ENCODE data around the gene RNF121. TPM values are rescaled to one million over a fixed set of nuclear protein-coding genes. Genes with fewer than 3 reads are reported as not detected.
"Not testable (repeated sequence)": the region's sequence is repeated elsewhere in the genome, so short reads cannot be mapped to it uniquely, and the experiment has no call there.

The RNF121 gene
- 10 to 100 TPM; 46.4 to 46.8 (median 46.4) TPM for polyA plus RNA-seq (ENCODE audit: insufficient read length in 3 of 3)

DNA sequence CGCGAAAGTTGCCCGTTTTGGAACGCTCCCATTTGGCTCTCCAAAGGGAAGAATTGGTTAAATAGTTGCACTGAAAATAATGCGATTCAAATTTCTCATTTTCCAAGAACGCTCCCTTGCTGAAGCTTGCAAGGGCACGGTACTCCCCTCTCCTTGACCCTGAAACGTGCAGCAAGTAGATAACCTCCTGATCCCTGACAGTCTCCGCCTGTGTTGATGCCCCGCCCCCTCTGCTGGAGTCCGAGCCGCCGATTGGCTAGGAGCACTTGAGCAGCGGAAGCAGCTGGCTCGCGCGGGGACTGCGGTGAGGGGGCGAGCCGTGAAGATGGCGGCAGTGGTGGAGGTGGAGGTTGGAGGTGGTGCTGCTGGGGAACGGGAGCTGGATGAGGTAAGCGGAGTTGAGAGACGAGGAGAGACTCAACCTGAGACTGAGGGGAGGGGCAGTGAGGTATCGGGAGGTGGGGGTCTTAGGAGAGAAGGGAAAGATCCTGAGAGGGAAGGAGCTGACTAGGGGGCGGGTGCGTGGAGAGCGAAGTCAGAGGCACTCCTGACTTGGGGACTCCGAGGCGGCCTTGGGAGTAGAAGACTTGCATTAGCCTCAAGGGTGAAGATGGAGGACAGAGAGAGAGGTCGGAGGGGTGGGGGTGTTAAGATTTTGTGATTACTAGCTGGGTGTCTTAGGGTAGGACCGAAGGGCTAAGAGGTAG is at the start of gene RNF121:
Gene RNF121, plus strand, starts transcription at position 310 of the 707 bp plus-strand sequence. Its CDS starts 16 bp downstream, at position 326.
- DNase-seq (ENCODE audit: low read depth in 3 of 3, low spot score in 2 of 3), result peak; percentile 96 to 99 (median 97)

DNA sequence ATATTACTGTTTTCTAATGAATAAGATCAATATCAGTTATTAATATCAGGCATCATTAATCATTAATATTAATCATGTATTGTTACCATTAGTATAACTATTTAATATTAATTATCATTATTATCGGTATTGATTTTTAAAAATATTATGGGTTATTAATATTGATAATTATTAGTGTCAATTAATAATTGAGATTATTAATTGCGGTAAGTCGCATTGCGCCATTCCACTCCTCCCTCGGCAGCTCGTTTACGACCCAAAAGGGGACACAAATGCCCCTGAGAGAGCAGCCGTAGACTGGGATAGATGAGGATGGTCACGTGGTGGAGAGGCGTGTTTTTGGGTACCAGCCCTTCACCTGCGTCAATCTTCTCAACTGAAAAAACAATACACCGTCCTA is 43.0 kb upstream of the RNF121 start:
- not testable (repeated sequence) for DNase-seq (ENCODE audit: low read depth in 3 of 3, low spot score in 2 of 3)

DNA sequence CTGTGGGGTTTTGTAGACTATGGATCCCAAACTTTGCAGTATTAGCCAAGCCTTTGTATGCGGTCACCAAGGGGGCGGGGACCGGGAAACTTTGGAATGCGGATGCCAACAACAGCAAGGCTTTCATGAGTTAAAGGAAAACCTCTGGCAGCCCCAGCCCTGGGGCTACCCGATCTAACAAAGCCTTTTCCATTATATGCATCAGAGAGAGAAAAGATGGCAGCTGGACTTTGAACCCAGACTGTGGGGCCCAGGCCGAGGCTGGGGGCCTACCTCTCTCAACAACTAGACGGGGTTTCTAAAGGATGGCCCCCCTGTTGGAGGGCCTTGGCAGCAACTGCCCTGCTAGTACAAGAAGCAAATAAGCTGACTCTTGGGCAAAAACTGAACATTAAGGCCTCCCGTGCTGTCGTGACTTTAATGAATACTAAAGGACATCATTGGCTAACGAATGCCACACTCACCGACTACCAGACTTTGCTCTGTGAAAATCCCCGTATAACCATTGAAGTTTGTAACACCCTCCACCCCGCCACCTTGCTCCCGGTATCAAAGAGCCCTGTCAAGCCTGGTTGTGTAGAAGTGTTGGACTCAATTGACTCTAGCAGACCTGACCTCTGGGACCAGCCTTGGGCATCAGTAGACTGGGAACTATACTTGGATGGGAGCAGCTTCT is 40.4 kb upstream of the RNF121 start:
- DNase-seq (ENCODE audit: low read depth in 3 of 3, low spot score in 2 of 3), result not testable (repeated sequence)

DNA sequence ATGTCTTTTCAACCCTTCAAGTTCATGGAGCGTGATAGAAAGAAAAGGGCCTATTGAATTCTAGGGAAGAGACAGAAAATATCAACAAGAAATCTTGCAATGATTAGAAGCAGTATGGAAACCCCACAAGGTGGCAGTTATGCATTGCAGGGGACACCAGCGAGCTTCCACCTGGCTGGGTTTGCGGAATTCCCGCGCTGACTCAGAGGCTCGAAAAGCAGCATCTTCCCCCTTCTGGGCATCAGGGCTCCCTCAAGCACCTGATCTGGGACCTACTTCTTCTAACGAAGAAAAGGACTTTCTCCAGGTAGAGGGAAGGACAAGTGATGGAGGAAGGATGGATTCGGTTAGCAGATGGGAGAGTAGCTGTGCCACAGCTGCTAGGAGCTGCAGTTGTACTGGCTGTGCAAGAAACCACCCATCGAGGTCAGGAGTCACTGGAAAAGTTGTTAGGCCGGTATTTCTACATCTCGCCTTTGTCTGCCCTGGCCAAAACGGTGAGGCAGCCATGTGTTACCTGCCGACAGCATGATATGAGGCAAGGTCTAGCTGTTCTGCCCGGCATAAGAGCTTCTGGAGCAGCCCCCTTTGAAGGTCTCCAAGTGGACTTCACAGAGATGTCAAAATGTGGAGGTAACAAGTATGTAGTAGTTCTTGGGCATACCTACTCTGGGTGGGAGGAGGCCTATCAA is 39.5 kb upstream of the RNF121 start:
- DNase-seq (ENCODE audit: low read depth in 3 of 3, low spot score in 2 of 3), result not testable (repeated sequence)

DNA sequence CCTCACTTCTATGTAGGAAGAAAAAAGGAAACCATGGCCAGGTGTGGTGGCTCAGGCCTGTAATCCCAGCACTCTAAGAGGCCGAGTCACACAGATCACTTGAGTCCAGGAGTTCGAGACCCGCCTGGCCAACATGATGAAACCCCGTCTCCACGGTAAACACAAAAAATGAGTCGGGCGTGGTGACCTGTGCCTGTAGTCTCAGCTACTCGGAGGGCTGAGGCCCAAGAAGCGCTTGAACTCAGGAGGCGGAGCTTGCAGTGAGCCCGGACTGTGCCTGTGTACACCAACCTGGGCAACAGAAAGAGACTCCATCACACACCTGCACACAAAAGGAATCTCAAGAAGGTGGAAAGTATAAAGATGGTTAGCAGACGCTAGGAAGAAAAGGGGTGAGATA is 32.9 kb upstream of the RNF121 start:
- DNase-seq (ENCODE audit: low read depth in 3 of 3, low spot score in 2 of 3), result no peak

DNA sequence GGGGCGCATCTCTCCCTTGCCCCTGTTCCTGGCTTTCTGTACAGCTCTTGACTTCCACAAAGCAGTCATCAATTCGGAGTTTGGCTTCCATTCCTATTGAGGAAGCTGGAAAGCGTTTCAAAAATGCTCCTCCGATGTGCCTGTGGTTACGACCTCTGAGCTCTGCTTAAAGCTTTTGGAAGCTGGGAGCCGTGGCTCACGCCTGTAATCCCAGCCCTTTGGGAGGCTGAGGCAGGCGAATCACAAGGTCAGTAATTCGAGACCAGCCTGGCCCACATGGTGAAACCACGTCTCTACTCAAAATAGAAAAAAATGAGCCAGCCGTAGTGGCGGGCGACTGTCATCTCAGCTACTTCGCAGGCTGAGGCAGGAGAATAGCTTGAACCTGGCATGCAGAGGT is 27.7 kb upstream of the RNF121 start:
- DNase-seq (ENCODE audit: low read depth in 3 of 3, low spot score in 2 of 3), result not testable (repeated sequence)

DNA sequence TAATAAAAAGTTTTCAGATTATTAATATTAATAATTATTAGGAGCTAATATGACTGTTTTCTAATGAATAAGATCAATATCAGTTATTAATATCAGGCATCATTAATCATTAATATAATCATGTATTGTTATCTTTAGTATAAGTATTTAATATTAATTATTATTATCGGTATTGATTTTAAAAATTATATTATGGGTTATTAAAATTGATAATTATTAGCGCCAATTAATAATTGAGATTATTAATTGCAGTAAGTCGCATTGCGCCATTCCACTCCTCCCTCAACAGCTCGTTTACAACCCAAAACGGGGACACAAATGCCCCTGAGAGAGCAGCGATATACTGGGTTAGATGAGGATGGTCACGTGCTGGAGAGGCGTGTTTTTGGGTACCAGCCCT is 20.6 kb upstream of the RNF121 start:
- no peak for DNase-seq (ENCODE audit: low read depth in 3 of 3, low spot score in 2 of 3)

DNA sequence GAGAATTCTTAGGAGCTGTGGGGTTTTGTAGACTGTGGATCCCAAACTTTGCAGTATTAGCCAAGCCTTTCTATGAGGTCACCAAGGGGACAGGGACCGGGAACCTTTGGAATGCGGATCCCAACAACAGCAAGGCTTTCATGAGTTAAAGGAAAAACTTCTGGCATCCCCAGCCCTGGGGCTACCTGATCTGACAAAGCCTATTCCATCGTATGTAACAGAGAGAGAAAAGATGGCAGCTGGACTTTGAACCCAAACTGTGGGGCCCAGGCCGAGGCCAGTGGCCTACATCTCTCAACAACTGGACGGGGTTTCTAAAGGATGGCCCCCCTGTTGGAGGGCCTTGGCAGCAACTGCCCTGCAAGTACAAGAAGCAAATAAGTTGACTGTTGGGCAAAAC is 18.1 kb upstream of the RNF121 start:
- DNase-seq (ENCODE audit: low read depth in 3 of 3, low spot score in 2 of 3), result not testable (repeated sequence)

DNA sequence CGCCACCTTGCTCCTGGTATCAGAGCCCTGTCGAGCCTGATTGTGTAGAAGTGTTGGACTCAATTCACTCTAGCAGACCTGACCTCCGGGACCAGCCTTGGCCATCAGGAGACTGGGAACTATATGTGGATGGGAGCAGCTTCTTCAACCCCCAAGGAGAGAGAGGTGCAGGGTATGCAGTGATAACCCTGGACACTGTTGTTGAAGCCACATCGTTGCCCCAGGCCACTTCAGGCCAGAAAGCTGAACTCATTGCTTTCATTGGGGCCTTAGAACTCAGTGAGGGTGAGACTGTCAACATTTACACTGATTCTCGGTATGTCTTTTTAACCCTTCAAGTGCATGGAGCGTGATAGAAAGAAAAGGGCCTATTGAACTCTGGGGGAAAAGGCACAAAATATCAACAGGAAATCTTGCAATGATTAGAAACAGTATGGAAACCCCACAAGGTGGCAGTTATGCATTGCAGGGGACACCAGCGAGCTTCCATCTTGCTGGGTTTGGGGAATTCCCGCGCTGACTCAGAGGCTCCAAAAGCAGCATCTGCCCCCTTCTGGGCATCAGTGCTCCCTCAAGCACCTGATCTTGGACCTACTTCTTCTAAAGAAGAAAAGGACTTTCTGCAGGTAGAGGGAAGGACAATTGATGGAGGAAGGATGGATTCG is 17.4 kb upstream of the RNF121 start:
- not testable (repeated sequence) for DNase-seq (ENCODE audit: low read depth in 3 of 3, low spot score in 2 of 3)

DNA sequence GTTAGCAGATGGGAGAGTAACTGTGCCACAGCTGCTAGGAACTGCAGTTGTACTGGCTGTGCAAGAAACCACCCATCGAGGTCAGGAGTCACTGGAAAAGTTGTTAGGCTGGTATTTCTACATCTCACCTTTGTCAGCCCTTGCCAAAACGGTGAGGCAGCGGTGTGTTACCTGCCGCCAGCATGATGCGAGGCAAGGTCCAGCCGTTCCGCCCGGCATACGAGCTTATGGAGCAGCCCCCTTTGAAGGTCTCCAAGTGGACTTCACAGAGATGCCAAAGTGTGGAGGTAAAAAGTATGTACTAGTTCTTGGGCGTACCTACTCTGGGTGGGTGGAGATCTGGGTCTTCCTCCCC is 16.9 kb upstream of the RNF121 start:
- not testable (repeated sequence) for DNase-seq (ENCODE audit: low read depth in 3 of 3, low spot score in 2 of 3)

DNA sequence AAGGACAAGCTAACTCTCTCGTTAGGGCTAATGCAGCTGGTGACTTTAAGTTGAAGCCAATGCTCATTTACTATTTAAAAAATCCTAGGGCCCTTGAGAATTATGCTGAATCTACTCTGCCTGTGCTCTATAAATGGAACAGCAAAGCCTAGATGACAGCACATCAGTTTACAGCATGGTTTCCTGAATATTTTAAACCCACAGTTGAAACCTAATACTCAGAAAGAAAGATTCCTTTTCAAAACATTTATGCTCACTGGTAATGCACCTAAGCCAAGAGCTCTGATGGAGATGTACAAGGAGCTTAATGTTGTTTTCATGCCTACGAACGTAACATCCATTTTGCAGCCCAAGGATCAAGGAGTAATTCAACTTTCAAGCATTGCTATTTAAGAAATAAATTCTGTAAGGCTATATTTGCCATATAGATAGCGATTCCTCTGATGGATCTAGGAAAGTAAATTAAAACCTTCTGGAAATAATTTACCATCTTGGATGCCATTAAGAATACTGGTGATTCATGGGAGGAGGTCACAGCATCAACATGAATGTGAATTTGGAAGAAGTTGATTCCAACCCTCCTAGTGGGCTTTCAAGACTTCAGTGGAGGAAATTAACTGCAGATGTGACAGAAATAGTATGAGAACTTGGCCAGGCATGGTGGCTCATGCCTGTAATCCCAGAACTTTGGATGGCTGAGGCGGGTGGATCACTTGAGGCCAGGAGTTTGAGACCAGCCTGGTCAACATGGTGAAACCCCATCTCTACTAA is 14.9 kb upstream of the RNF121 start:
- DNase-seq (ENCODE audit: low read depth in 3 of 3, low spot score in 2 of 3), result no peak

DNA sequence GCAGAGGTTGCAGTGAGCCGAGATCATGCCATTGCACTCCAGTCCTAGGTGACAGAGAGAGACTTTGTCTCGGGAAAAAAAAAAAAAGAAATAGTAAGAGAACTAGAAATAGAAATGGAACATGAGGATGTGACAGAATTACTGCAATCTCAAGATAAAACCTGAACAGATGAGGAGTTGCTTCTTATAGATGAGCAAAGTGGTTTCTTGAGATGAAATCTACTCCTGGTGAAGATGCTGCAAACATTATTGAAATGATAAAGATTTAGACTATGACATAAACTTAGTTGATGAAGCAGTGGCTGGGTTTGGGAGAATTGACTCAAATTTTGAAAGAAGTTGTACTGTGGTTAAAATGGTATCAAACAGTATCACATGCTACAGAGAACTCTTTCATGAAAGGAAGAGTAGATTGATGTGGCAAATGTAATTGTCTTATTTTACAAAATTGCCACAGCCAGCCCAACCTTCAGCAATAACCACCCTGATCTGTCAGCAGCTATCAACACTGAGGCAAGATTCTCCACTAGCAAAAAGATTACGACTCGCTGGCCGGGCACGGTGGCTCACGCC is 14.1 kb upstream of the RNF121 start:
- DNase-seq (ENCODE audit: low read depth in 3 of 3, low spot score in 2 of 3), result no peak

DNA sequence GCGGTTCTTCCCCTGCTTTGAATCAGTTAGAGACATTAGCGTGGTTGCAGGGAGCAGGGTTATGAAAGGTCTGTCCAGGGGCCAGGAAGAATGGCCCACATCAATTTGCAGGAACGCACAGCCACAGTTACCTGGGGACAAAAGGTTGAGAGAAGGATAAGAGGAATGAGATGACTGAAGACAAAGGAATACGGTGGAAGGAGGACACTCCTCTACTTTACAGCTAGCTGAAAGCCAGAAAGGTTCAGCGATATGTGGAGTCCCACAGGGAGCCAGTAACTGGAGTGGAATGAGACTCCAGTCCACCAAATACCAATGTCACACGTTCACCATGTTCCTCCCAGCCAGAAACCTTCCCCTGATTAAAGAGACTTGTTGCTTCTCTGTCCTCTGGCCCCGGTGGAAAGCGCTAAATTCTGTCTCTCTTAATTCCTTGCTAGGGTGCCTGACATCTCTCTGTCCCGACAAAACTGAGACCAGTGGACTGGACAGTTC is 11.2 kb upstream of the RNF121 start:
- DNase-seq (ENCODE audit: low read depth in 3 of 3, low spot score in 2 of 3), result no peak

DNA sequence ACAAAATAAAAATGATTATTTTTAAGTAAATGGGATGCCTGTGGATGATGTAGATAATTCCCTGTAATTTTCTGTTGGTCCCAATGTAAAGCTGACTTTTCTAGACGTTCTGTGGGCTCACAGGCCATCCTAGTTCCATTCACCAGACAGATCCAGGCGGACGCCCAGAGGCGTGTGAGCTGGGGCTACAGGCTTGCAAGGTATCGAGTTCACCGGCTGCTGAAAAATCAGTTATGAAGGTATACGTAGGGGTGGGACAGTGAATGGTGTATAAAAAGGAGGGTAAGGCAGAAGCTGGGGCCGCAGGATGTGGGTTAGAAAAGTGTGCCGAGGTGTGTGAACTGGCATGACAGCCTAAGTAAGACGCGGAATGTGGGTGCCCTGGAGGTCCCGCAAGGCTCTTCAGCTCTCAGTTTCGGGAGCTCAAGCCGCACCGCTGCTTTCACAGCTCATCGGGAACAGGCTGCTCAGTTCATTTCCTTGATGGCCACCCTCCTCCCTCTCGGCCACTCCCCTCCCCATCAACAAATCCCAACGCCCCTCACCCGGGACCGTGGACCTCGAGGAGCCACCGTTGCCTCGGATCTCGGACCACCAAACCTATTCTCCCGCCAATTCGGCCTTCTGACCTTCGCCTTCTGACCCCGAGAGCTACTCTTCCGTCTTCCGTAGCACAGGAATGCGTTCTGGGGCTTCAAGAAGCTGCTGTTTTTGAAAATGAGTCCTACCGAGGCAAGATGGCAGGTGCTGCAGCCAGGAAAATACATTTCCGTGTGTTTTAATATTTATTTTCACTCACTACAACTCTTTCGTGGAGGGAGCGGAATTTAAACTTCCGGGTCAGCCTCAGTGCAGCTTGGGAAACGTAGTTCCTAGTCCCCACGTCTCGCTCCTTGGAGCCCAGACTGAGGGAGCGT is 768 bp upstream of the RNF121 start, which contains the start of gene XNDC1N:
Gene XNDC1N, minus strand, starts transcription at position 775 of the 917 bp plus-strand sequence. CDS start 5,241 bp downstream, outside the sequence.
- DNase-seq (ENCODE audit: low read depth in 3 of 3, low spot score in 2 of 3), result peak in 1 of 3 donors; percentile 25

DNA sequence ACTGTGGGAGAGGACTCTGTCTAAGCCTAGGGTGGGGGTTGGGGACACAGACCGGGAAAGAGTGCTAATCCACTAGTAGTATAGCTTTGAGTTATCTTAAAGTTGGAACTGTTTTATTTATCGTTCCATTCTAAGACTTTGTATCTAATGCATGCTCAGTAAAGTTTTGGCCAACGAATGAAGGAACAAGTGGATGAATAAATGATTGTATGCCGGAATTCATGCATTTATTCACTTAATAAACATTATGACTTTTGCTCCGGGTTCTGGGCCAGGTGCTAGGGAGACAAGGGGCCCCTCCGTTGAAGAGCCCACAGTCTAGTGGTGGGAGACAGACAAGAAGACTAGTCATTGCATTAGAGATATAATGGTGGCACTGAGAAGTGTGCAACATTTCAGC is 645 bp downstream of the RNF121 start:
- DNase-seq (ENCODE audit: low read depth in 3 of 3, low spot score in 2 of 3), result no peak

DNA sequence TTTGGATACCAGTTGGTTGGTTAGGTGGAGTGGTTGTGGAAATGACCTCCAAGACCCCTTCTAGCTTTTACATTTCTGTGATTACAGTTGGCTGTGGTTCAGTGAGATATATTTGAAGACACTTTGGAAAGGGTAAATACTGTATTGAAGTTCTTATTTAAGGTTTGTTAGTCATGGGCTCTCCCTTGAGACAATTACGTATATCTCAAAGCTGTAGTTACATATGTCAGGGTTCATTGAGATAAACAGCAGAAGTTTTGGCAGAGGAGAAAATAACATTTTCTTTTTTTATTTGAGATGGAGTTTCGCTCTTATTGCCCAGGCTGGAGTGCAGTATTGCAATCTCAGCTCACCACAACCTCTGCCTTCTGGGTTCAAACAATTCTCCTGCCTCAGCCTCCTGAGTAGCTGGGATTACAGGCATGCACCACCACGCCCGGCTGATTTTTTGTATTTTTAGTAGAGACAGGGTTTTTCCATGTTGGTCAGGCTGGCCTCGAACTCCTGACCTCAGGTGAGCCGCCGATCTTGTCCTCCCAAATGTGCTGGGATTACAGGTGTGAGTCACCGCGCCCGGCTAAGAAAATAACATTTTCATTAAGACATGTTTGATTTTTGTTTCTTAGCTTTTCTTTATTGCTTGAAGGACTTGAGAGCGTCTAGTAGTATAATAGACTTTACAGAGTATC is 1.9 kb downstream of the RNF121 start:
- no peak for DNase-seq (ENCODE audit: low read depth in 3 of 3, low spot score in 2 of 3)

DNA sequence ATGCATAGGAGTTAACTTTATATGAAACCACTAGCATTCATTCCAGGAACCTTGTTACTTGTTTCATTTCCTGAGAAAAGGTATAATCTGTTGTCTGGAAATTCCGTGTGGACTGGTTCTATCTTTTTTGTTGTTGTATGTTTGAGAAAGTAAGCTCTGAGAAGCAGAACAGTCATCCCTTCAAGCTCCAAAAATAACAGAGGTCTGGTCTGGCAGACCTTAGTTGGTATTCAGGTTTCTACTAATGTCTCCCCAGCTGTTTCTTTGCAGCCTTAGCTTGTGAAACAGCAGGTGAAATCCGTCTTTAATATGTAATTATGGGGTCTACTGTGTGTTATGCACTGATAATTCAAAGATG is 2.4 kb downstream of the RNF121 start:
- no peak for DNase-seq (ENCODE audit: low read depth in 3 of 3, low spot score in 2 of 3)
